ENCODE measurements around the gene SLC16A12. TPM values are rescaled to one million over a fixed set of nuclear protein-coding genes. Genes with fewer than 3 reads are reported as not detected.
A peak's percentile ranks its signal among the peaks of the same experiment; 100 is the strongest.

SLC16A12 gene
- total and polyA plus RNA-seq, 2 of the 4 experiments (the other 2 are of a cell fraction), result 1.4 to 1.6 TPM

GRCh38 chr10:89416465-89416864 is 118.9 kb downstream of the SLC16A12 start:
- no peak overlapping the region for H3K4me3 ChIP-seq (ENCODE audit: insufficient read depth, low read depth, low read length)
- TF ChIP-seq NFE2L2 (IDR thresholded peaks at IDR 0.05; ENCODE audit: low read depth, low read length) (no peak), POLR2A (IDR thresholded peaks at IDR 0.05; ENCODE audit: low read depth, low read length) (no peak), BHLHE40 (IDR thresholded peaks at IDR 0.05; ENCODE audit: low read depth, low read length) (no peak), CHD1 (IDR thresholded peaks at IDR 0.05; ENCODE audit: low read depth, low read length) (no peak), SMC3 (IDR thresholded peaks at IDR 0.05; ENCODE audit: low read depth, low read length) (no peak), MAFK (IDR thresholded peaks at IDR 0.05; ENCODE audit: low read depth, low read length) (no peak)
- ATAC-seq (ENCODE audit: low read depth), result no peak
- no peak overlapping the region for H3K9ac ChIP-seq (ENCODE audit: low read depth, low read length)
- H3K4me1 ChIP-seq (ENCODE audit: control insufficient read depth, insufficient read depth, low read length), result peaks cover 4% of the 10 kb centered on the region
- no peak overlapping the region for H3K56ac ChIP-seq (ENCODE audit: extremely low read depth, insufficient read depth, low read length)
- H3K14ac ChIP-seq (replicated peaks; ENCODE audit: low read depth, low read length), result no peak overlapping the region
- no peak overlapping the region for H2BK120ac ChIP-seq (ENCODE audit: low read depth, low read length)
- POLR2A ChIA-PET (ENCODE audit: unreplicated experiment), result no interaction called here
- H3K9me1 ChIP-seq (ENCODE audit: insufficient read depth, low read length), result 0 out of 2 replicates have a peak, but pooled peaks cover 6% of the 10 kb centered on the region
- H2AK9ac ChIP-seq (replicated peaks; ENCODE audit: low read depth, low read length, poor library complexity), result no peak overlapping the region
- peaks cover 17 to 42% of the 10 kb centered on the region in 2 experiments for H3K79me1 ChIP-seq (ENCODE audit: low read depth in 1 of 2, low read length in 2 of 2)
- WGBS, 2 experiments (ENCODE audit: extremely low coverage in 2 of 2, insufficient read length in 1 of 2), result no CpG with 5 or more reads among the region's 1 CpG
- H4K8ac ChIP-seq (ENCODE audit: low read depth in 2 of 2, low read length in 2 of 2), result no peak overlapping the region; a peak in 1 of 4 replicates
- H3K27ac ChIP-seq (ENCODE audit: insufficient read depth, low read length), result no peak overlapping the region
- in situ Hi-C loops (cut with MboI; ENCODE audit: low sequenced_read_pairs), result no loop called here
- no TSS peak for BruUV-seq (replicated peaks)
- dilution Hi-C loops (cut with HindIII; ENCODE audit: low sequenced_read_pairs, unreplicated experiment), result no loop called here
- H4K91ac ChIP-seq (ENCODE audit: insufficient read depth, low read depth, low read length), result no peak overlapping the region
- no peak overlapping the region for H2AFZ ChIP-seq (replicated peaks; ENCODE audit: low read length, poor library complexity)
- H4K20me1 ChIP-seq (ENCODE audit: insufficient read depth, low read length), result no peaks in the 10 kb centered on the region
- H3K9me3 ChIP-seq (ENCODE audit: control insufficient read depth, insufficient read depth, low read length), result no peaks in the 10 kb centered on the region
- no peak overlapping the region for H2BK20ac ChIP-seq (ENCODE audit: low read depth, low read length)
- no peak overlapping the region for H3K18ac ChIP-seq (ENCODE audit: low read depth, low read length)
- no peak overlapping the region for H4K5ac ChIP-seq (ENCODE audit: low read depth, low read length)
- CTCF ChIA-PET, result interaction anchor here (0.6 to 0.7 kb wide), 2 partner anchors 124 to 529 kb away, joined by 4 read pairs; no protein-coding TSS in a partner anchor
- H2BK5ac ChIP-seq (ENCODE audit: low read depth, low read length, poor library complexity, severe bottlenecking), result no peak overlapping the region
- H3K36me3 ChIP-seq (ENCODE audit: control insufficient read depth, insufficient read depth, low read length), result peaks cover 4% of the 10 kb centered on the region
- H3K23ac ChIP-seq (ENCODE audit: low read depth, low read length), result peak overlapping the region; percentile 75
- H3K27me3 ChIP-seq (ENCODE audit: control insufficient read depth, insufficient read depth, low read length), result no peaks in the 10 kb centered on the region
- H3K4me2 ChIP-seq (ENCODE audit: low read depth, low read length), result no peak overlapping the region
- no peak overlapping the region for H2AK5ac ChIP-seq (ENCODE audit: low read depth, low read length)
- H2BK15ac ChIP-seq (ENCODE audit: low read depth, low read length), result 0 out of 3 replicates have a peak overlapping the region, but pooled peaks have one; percentile 5
- intact Hi-C loops (cut with micrococcal nuclease), result no loop called here
- H3K4ac ChIP-seq (ENCODE audit: low read depth, low read length), result peak overlapping the region; percentile 9; the same call in 1 of the 2 replicates
- DNase-seq, result no peak

Data from IMR-90 (cell line).